ENCODE measurements around the gene FIP1L1.

DNA sequence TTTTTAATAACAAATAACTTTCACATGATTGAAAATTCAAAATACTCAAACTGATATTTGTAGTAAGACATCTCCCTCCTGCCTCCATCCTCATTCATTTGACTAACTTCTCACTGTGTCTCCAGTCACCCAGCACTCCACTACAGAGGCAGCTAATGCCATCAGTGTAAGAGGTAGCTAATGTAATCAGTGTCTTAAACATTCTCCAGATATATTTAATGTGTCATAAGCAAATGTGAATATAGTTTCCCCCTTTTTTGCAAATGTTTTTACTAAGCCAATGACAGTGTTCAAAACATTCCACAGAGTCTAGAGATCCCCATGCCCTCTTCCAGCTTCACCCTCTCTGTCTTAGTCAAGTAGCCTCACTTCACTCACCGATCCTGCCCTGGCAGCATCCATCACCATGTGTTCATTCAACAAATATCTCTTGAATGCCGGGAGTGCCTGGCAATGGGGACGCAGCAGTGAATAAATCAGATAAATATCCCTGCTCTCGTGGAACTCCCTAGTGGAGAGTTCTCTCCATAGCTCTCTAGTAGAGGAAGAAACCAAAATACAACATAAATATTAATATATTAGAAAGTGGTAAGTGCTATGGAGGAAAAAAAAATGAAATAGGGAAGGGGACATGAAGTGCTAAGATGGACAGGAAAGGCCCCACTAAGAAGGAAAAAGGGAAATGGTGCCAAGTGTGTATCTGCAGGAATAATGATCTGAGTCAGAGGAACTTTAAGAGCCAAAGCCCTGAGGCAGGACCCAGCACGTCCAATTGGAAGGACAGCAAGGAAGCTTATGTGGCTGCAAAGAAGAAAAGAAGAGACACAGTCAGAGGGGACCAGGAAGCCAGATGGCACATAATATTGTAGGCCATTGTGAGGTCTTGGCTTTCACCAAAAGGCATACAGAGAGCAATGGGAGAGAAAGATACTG, 30.3 kb upstream of the FIP1L1 start:
- TF ChIP-seq EZH2phosphoT487 (IDR thresholded peaks at IDR 0.05; ENCODE audit: borderline replicate concordance, low read depth) (no peak), EP300 (IDR thresholded peaks at IDR 0.05; ENCODE audit: borderline replicate concordance in 1 of 2, low read depth in 1 of 2, low read length in 1 of 2) (no peak), NFIC (IDR thresholded peaks at IDR 0.05; ENCODE audit: borderline replicate concordance) (peak; percentile 26; the same call in 1 of the 2 replicates), GABPA (IDR thresholded peaks at IDR 0.05; ENCODE audit: low read depth) (no peak), RAD21 (IDR thresholded peaks at IDR 0.05; ENCODE audit: low read length) (no peak)
- TF ChIP-seq, protein P1, sequence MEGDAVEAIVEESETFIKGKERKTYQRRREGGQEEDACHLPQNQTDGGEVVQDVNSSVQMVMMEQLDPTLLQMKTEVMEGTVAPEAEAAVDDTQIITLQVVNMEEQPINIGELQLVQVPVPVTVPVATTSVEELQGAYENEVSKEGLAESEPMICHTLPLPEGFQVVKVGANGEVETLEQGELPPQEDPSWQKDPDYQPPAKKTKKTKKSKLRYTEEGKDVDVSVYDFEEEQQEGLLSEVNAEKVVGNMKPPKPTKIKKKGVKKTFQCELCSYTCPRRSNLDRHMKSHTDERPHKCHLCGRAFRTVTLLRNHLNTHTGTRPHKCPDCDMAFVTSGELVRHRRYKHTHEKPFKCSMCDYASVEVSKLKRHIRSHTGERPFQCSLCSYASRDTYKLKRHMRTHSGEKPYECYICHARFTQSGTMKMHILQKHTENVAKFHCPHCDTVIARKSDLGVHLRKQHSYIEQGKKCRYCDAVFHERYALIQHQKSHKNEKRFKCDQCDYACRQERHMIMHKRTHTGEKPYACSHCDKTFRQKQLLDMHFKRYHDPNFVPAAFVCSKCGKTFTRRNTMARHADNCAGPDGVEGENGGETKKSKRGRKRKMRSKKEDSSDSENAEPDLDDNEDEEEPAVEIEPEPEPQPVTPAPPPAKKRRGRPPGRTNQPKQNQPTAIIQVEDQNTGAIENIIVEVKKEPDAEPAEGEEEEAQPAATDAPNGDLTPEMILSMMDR (IDR thresholded peaks at IDR 0.05) = peak; percentile 30
